PC-9 (cell line): ENCODE data around the gene RIOX2.

Experiments
- EZH2 ChIP-seq: fragments of 200-600 bp; sonication (generic); IDR thresholded peaks from 2 replicates; pipeline ENCODE4 v1.8.0; 2017; ENCODE audit warnings: antibody characterized with exemption, low read depth
- TF ChIP-seq, protein P1 (sequence below): fragments of 200-600 bp; sonication (generic); conservative IDR thresholded peaks from 2 replicates; pipeline ENCODE4 v1.6.1; 2017; ENCODE audit warnings: mixed run types, antibody characterized with exemption, mild to moderate bottlenecking, moderate library complexity

DNA sequence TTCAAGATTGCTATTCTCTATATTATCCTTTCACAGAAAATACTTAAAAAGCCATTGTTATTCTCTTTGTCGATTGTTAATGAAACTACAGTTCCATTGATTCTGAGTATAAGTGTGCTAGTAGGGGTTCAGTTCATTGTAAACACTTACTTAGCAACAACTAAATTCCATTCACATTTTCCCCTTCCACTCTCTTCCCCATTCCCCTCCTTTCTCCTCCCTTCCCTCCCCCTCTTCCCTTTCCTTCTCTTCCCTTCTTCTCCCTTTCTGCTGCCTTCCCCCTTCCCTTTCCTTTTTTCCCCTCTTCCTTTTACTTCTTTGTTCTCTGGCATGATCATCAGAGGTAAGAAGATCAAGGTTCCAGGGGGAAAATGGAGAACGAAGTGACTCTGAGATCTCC lies 21.3 kb upstream of the RIOX2 start:
- TF ChIP-seq, protein P1, sequence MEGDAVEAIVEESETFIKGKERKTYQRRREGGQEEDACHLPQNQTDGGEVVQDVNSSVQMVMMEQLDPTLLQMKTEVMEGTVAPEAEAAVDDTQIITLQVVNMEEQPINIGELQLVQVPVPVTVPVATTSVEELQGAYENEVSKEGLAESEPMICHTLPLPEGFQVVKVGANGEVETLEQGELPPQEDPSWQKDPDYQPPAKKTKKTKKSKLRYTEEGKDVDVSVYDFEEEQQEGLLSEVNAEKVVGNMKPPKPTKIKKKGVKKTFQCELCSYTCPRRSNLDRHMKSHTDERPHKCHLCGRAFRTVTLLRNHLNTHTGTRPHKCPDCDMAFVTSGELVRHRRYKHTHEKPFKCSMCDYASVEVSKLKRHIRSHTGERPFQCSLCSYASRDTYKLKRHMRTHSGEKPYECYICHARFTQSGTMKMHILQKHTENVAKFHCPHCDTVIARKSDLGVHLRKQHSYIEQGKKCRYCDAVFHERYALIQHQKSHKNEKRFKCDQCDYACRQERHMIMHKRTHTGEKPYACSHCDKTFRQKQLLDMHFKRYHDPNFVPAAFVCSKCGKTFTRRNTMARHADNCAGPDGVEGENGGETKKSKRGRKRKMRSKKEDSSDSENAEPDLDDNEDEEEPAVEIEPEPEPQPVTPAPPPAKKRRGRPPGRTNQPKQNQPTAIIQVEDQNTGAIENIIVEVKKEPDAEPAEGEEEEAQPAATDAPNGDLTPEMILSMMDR, result no peak
- no peak for TF ChIP-seq EZH2
